GM12878 (cell line): Measurements from ENCODE around the gene ZFP36. TPM values are rescaled to one million over a fixed set of nuclear protein-coding genes. Genes with fewer than 3 reads are reported as not detected.

Source experiments
- ATF7 ChIP-seq: fragments of 450-650 bp; IDR thresholded peaks from 2 replicates; pipeline ENCODE4 v1.6.1; 2016; ENCODE audit warnings: low read depth, mild to moderate bottlenecking
- BMI1 ChIP-seq: fragments of 450-650 bp; IDR thresholded peaks from 2 replicates; pipeline ENCODE4 v1.6.1; 2016; ENCODE audit warnings: mild to moderate bottlenecking, moderate library complexity, borderline replicate concordance
- CHD2 ChIP-seq: IDR thresholded peaks from 2 replicates; pipeline ENCODE4 v1.6.1; 2011; ENCODE audit warnings: low read depth, low read length, improper control_type of control experiment, borderline replicate concordance
- CUX1 ChIP-seq: IDR thresholded peaks from 2 replicates; pipeline ENCODE4 v1.6.1; 2012; ENCODE audit warnings: improper control_type of control experiment, low read depth, low read length; ENCODE audit not compliant: insufficient replicate concordance
- EP300 ChIP-seq, 2 experiments: fragments of 150-350 bp in 1 of 2; IDR thresholded peaks; 2 replicates each; pipeline ENCODE4 v1.6.1; 2011 to 2012; ENCODE audit warnings: low read depth in 2 of 2, low read length in 2 of 2, borderline replicate concordance in 1 of 2, improper control_type of control experiment in 1 of 2, inconsistent platforms in 1 of 2; ENCODE audit not compliant: control insufficient read depth in 1 of 2
- FOS ChIP-seq: IDR thresholded peaks from 3 replicates; pipeline ENCODE4 v1.6.1; 2011; ENCODE audit warnings: borderline replicate concordance; ENCODE audit not compliant: insufficient read length; ENCODE audit errors: extremely low read depth
- HDAC6 ChIP-seq: fragments of 200-600 bp; sonication (generic); IDR thresholded peaks from one replicate; pipeline ENCODE4 v1.8.0; 2017; ENCODE audit warnings: antibody characterized with exemption; ENCODE audit not compliant: unreplicated experiment
- MYB ChIP-seq: fragments of 150-350 bp; IDR thresholded peaks from 2 replicates; pipeline ENCODE4 v1.6.1; 2014; ENCODE audit warnings: mild to moderate bottlenecking, low read depth, low read length, borderline replicate concordance
- NFXL1 ChIP-seq: fragments of 450-650 bp; IDR thresholded peaks from 2 replicates; pipeline ENCODE4 v1.6.1; 2017; ENCODE audit warnings: antibody characterized with exemption, mild to moderate bottlenecking, borderline replicate concordance
- NR2C1 ChIP-seq: fragments of 450-650 bp; IDR thresholded peaks from 2 replicates; pipeline ENCODE4 v1.6.1; 2017; ENCODE audit warnings: antibody characterized with exemption, mild to moderate bottlenecking, moderate library complexity
- STAT3 ChIP-seq: IDR thresholded peaks from 2 replicates; pipeline ENCODE4 v1.6.1; 2011; ENCODE audit warnings: low read depth, low read length, improper control_type of control experiment
- TBL1XR1 ChIP-seq: IDR thresholded peaks from 2 replicates; pipeline ENCODE4 v1.6.1; 2012; ENCODE audit warnings: low read depth, low read length, improper control_type of control experiment
- YY1 ChIP-seq: IDR thresholded peaks from 2 replicates; pipeline ENCODE4 v1.6.1; 2011; ENCODE audit warnings: low read depth, mild to moderate bottlenecking, low read length
- ZNF217 ChIP-seq: fragments of 450-650 bp; IDR thresholded peaks from 2 replicates; pipeline ENCODE4 v1.6.1; 2017; ENCODE audit warnings: antibody characterized with exemption, mild to moderate bottlenecking
- polyA plus RNA-seq, 11 experiments: library from polyadenylated mRNA; depleted of rRNA in 4 of 11; unstranded in 6 of 11; stranded (reverse) in 5 of 11; fragments of >200 nt; fragmentation: Nextera tagmentation in 4 of 11; fragmentation: Illumina TruSeq in 1 of 11; extraction: Ambion mirVana in 4 of 11; extraction: Trizol in 1 of 11; gene quantifications; 1 replicate in 1 of 11; 2 replicates in 10 of 11; pipeline versions ENCODE4 v1.2.1 to v1.2.3, GENCODE V29; 2011 to 2016; ENCODE audit warnings: inconsistent platforms in 2 of 11, missing spikeins in 2 of 11, low read depth in 1 of 11
- total RNA-seq, 4 experiments: library from RNA; depleted of rRNA in 3 of 4; stranded (reverse); fragments of >200 nt in 3 of 4; fragmentation: Illumina TruSeq in 1 of 4; extraction: Trizol in 1 of 4; gene quantifications; 2 replicates each; pipeline versions ENCODE4 v1.2.1 to v1.2.3, GENCODE V29; 2013 to 2021
- TF ChIP-seq, protein P1 (sequence below): fragments of 450-650 bp; IDR thresholded peaks from 2 replicates; pipeline ENCODE4 v1.6.1; 2017; ENCODE audit warnings: mild to moderate bottlenecking, low read depth, inconsistent platforms; ENCODE audit not compliant: poor library complexity, severe bottlenecking
- TF ChIP-seq, protein P2 (sequence below): fragments of 450-650 bp; formaldehyde crosslinking; IDR thresholded peaks from 2 replicates; pipeline ENCODE4 v1.5.0; 2022; ENCODE audit warnings: mild to moderate bottlenecking, missing genetic modification characterization

The ZFP36 gene
- total and polyA plus RNA-seq, 10 of the 15 experiments (the other 5 are each of a cell fraction or from before 2014, with no cell fraction given), result 5.3 to 55.0 (median 18.1) TPM

DNA sequence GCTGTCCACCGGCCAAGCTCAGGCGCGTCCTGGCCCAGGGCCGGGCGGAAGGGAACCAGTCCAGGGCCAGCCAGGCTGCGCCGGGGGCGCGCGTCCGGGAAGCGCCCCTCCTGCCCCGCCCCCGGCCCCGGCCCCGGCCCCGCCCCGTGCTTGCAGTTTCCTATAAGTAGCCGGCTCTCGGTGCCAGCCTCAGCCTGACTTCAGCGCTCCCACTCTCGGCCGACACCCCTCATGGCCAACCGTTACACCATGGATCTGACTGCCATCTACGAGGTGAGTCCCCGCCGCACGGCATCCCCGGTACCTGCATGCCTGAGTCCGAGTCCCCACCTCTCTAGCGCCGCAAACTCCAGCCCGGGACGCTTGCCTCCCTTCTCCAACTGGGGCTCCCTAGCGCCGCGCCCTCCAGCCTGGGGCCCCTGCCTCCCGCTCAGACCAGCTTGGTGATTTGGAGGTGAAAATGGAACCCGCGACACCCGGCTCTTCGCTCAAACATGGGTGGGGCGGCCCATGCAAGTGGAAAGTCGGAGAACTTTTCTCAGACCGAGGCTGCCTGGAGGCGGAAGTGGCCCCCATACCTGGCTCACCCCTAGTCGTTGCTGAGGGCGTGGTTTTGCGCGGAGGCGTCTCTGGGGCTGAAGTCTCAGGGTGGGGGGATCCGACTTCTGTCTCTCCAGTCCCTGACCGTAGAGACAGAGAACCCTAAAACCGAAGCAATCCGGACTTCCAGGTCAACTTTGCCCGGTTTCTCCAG is at the start of gene ZFP36 (continued):
- TF ChIP-seq HDAC6 (peak; percentile 69), FOS (no peak), CUX1 (no peak), MYB (peak; percentile 52; the same call in 1 of the 2 replicates), STAT3 (no peak), TBL1XR1 (peak; percentile 48; the same call in 1 of the 2 replicates), ATF7 (peak; percentile 37; the same call in 1 of the 2 replicates), ZNF217 (no peak), EP300 (IDR thresholded peaks at IDR 0.05; ENCODE audit: borderline replicate concordance in 1 of 2, control insufficient read depth in 1 of 2, low read depth in 2 of 2, low read length in 2 of 2) (no peak), BMI1 (no peak), NFXL1 (no peak), CHD2 (peak; percentile 37), YY1 (peak; percentile 68), NR2C1 (no peak)
- TF ChIP-seq, protein P1, sequence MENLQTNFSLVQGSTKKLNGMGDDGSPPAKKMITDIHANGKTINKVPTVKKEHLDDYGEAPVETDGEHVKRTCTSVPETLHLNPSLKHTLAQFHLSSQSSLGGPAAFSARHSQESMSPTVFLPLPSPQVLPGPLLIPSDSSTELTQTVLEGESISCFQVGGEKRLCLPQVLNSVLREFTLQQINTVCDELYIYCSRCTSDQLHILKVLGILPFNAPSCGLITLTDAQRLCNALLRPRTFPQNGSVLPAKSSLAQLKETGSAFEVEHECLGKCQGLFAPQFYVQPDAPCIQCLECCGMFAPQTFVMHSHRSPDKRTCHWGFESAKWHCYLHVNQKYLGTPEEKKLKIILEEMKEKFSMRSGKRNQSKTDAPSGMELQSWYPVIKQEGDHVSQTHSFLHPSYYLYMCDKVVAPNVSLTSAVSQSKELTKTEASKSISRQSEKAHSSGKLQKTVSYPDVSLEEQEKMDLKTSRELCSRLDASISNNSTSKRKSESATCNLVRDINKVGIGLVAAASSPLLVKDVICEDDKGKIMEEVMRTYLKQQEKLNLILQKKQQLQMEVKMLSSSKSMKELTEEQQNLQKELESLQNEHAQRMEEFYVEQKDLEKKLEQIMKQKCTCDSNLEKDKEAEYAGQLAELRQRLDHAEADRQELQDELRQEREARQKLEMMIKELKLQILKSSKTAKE, result no peak
- TF ChIP-seq, protein P2, sequence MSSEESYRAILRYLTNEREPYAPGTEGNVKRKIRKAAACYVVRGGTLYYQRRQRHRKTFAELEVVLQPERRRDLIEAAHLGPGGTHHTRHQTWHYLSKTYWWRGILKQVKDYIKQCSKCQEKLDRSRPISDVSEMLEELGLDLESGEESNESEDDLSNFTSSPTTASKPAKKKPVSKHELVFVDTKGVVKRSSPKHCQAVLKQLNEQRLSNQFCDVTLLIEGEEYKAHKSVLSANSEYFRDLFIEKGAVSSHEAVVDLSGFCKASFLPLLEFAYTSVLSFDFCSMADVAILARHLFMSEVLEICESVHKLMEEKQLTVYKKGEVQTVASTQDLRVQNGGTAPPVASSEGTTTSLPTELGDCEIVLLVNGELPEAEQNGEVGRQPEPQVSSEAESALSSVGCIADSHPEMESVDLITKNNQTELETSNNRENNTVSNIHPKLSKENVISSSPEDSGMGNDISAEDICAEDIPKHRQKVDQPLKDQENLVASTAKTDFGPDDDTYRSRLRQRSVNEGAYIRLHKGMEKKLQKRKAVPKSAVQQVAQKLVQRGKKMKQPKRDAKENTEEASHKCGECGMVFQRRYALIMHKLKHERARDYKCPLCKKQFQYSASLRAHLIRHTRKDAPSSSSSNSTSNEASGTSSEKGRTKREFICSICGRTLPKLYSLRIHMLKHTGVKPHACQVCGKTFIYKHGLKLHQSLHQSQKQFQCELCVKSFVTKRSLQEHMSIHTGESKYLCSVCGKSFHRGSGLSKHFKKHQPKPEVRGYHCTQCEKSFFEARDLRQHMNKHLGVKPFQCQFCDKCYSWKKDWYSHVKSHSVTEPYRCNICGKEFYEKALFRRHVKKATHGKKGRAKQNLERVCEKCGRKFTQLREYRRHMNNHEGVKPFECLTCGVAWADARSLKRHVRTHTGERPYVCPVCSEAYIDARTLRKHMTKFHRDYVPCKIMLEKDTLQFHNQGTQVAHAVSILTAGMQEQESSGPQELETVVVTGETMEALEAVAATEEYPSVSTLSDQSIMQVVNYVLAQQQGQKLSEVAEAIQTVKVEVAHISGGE (CRISPR knock-in tag), result no peak
